T-helper 9 cell (primary cell): ENCODE results near the gene IGSF11.

Source experiments
- DNase-seq: peaks from one replicate; pipeline ENCODE4 v3.0.0-alpha.2; 2020

IGSF11 gene

DNA sequence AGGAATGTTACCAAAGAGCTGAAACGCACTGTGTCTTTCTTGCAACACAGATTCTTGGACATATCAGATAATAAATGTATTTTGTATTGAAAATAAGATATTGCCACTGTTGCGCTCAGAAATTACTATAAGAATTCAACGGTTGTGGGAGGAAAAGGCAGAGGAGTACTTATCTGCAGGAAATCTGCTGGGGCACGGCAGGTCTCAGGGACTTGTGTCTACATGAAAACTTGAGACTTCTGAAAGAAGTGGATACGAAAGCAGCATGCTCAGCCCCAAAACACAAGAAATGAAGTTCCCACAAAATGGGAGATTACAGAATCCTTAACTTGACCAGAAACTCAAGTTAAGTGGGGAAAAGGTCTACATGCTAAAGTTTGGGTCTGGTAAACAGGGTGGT is 86.5 kb downstream of the IGSF11 start:
- no peak for DNase-seq

DNA sequence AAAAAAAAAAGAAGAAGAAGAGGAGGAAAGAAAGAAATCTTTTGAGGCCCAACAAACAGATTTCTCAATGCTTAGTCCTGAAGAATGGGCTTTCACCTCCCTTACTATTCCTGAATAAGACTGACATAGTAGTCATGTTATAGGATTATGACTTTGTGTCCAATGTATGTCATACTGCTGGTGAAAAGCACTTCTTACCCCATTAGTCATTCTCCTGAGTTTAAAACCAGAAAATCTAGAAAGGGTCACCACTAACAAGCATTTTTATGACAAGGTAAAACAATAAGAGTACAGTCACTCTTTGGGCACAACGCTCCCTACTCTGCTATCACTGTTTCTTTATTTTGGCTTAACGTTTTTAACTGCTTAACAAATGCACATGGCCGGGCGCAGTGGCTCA is 88.2 kb downstream of the IGSF11 start:
- no peak for DNase-seq

DNA sequence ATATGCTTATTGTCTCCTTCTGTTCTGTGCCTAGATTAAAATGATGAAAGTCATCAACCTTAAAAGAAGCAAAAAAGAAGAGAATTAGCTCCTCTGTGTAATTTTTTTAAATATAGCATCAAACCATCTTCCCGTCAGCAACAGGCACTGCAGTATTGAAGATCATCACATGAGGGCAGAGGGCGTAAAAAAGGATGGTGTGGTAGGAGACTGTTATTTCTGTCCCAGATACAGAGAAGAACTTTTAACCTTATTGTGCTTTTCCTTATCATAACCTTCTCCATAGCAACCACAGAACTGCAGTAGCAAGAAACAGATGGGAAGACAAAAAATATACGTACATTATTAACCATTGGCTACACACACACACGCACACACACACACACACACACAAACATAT is 88.8 kb downstream of the IGSF11 start:
- DNase-seq, result no peak

DNA sequence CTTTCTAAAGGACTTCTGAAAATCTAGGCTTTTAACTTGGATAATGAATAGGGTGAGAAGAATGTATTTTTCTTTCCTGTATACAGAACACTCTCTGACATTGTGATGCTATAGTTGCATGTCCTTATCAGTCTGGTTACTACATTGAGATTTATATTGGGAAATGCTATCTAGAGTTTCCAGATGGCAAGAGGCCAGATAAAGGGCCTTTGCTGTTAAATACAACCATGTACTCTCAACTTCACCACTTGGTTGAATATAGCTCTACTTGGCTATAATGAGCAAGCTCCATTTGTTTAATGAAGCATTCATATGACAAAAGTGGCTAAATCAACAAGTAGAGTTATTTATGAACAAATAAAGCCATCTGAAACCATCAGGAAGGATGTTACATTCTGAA is 91.0 kb downstream of the IGSF11 start:
- DNase-seq, result no peak

DNA sequence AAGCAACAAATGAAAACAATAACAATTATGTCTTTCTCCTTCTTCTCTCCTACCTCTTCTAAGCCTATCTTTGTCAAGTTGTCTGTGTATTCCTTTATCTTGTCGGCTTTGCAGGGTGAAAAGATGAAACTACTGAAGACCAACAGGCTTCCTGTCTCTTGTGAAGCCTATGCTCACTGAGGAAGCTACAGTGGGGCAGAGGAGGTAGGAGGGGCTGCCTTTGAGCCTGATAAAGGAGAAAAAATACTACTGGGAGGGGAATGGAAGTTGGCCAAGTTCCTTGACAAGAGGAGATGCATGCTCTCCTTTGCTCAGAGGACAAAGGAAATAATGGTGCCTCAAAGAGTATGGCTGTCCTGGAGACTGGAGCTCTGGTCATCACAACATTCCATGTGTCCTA is 92.0 kb downstream of the IGSF11 start:
- DNase-seq, result no peak

DNA sequence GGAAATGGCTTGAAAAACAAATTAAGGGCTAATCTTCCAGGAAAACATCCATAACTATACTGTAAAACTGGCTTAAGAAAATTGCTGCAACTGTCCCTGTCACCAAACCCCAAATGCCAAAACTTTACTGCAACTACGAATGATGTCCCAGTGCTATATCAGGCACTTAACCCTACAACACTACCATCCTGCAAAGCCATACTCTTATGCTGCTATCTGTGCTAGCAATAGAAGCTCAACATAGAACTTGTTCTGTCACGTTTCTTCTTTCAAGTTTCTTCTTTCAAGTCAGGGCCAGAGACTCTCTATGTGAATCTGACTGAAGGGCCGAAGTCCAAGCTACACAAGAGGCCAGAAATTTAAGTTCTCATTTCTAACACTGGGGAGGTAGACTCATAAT is 92.5 kb downstream of the IGSF11 start:
- DNase-seq, result no peak

DNA sequence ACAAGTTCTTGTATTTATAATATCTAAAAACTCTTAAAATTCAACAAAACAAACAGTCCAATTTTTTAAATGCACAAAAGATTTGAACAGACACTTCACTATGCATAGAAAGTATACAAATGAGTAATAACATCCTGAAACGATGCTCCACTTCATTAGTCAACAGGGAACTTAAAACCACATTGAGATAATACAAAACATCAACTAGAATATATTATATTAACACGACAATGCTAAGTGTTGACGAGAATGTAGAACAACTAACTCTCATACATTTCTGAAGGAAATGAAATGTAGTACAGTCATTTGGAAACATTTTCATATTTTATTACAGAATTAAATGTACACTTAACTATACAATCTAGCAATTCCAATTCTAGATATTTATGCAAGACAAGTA is 93.4 kb downstream of the IGSF11 start:
- DNase-seq, result no peak

DNA sequence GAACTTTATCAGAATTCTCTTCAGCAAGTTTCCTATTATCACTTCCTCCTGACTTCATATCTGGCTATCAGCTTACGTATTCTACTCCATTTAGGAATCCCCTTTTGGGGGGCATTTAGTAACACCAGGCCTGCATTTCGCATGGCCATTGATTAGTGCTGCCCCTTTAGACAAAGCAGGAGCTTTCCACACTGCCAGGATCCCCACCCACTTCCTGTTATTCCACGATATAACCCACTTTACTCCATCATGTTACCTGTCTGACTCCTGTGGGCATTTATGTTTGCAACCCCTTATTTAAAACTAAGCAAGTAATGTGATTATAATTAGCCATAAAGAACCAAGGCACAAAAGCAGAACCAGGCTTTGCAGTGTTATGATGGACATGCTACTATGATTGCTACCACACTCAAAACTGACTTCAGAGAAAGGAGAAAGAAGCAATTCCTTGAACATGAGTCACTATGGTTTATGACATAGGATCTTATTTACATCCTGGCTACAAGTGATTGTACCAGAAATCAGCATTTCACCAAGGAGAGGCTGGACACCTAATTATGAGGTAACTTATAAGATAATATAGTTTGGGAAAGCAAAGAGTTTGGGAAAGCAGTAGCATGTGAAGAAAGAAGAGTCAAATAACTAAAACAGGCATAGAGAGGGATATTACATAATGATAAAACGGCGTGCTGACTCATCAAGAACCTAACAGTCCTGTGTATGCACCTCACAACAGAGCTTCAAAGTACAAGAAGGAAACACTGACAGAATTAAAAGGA is 96.3 kb downstream of the IGSF11 start:
- DNase-seq, result no peak

DNA sequence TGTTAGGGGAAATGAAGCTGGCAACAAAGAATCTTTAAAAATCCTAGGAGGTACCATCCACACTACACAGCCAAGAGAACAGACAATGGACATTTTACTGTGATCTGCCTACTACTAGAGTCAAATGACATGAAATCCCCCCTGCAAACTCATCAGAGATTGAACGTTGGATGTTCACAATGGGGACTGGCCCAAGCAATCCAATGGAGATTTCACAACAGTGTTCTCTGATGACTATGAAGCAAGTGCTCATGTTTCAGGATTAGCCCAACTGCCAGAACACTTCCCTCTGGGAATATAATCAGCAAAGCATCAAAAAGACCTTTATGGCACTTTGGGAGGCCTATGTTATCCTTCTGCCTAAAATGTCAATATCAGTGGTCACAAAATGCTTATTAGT is 97.8 kb downstream of the IGSF11 start:
- no peak for DNase-seq

DNA sequence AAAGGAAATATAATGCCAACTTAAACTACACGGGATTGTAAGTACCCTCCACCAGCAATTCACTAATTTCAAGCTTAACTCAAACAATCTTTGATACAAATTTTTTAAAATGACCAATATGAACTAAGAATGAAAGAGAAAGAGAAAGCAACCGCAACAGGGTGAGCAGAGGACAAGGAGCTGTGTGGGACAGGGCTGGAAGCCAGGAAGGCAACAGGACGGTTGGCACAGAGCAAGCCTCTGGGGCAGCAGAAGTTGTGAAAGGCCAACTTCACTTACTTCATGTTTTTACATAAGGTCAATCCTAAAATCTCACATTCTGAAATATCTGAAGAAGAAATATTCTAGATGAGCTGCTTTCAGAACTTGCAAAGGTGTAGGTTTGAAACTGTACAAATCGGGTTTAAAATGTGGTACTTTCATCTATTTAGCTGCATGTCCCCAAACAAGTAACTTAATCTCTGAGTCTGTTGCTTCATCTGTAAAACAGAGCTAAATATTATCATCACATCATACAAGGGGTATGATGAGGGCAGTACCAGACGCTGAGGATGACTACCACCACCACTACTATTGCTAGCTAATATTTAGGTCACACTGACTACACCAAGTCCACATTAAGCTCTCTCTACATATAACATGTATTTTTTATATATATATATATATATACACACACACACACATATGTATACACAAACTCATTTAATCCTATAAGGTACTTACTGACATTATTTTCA is 101.7 kb downstream of the IGSF11 start:
- no peak for DNase-seq

DNA sequence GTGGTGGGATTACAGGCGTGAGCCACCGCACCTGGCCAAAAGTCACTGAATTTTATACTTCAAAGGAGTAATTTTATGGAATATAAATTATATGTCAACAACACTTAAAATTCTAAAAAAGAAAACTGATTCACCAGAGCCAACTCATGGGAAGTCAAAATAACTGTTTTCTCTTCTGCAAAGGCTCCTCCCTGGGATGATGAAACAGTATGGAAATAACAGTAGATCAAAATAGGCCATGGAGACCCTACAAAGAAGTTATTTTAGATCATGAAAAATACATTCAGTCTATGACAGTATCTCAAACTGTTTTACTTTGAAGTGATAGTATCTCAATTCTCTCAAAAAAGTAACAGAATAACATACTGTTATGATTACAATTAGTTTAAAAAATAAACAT is 102.7 kb downstream of the IGSF11 start:
- no peak for DNase-seq

DNA sequence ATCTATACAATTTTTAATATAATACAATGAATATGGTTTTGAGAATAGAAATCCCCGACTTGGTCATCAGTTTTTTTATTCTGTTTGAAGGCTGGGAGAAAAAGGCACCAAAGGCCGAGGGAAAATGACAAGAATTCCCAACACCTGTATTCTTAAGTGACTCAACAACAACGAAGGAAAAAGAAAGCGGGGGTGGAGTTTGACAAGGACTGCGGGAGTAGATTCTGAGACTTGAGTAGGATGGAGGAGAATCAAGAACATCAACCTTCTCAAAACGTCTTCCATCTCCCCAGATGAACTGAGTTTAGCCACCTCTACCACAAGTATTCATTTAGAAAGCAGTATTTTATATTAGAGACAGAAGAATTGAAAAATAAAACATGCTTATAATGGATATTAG is 107.2 kb downstream of the IGSF11 start:
- DNase-seq, result no peak

DNA sequence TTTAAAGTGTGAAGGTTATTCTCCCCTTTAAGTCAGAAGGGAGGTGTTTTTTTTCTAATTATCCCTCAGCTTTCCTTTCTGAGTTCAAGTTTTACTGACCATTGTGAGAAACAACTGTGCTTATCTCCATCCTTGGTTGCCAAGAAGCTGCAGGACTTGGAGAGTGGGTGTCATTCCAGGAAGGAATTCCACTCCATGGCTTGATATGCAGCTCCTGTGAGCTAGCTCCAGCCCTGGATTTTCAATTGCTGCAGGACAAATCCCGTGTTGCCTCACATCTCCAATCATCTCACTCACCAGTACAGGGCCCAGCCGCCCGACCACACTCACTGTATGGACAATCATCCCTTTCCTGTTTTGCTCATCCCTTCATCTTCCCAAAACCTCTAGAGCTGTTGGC is 122.5 kb downstream of the IGSF11 start:
- DNase-seq, result no peak

DNA sequence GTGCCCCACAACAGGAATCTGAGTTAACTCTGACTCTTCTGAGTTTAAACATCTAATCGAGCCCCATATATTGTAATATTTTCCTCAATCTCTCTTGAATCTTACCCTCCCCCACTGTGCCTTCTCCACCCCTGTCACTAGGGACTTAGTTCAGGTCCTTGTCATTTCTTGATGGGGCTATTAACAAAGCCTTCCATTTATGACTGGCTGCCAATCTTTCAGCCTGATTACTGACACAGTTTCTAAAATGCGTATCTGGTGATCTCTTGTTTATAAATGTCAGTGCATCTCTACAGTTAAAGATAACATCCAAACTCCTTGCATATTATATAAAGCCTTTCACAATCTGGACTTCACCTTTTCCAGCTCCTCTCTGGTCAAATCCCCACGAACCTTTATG is 124.3 kb downstream of the IGSF11 start:
- no peak for DNase-seq

DNA sequence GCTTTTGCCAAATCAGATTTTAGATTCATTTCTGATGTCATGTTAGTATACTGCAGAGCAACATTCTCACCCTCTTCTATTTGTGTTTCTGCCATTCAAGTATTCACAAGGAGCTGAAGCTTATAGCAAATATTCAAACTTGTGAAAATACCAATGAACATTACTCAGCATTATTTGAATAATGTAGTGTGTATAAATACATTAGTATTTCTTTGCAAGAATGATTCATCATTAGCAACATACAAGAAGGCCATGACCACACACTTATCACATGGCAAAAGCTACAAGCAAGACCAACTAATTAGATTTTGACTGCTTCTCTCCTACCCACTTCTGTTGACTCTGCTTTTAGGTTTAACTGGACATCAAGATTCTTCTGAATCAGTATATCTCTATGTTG is 124.9 kb downstream of the IGSF11 start:
- DNase-seq, result no peak

DNA sequence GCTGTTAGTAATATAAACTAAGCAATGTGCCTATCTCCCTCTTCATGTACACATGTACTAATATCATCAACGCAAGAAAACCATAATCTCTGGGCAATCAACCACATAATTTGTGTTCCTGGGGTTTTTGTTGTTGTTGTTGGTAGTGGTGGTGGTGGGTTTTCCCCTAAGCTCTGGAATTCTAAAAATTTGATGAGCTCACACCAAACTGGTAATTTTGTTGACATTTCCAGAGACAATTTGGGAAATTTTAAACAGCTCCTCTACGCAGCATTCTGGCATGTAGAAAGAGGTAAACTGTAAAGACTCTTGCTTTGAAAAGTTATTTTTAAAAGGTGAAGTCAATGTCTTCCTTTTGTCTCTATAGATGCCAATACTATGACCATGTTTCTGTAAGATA is 126.7 kb downstream of the IGSF11 start:
- no peak for DNase-seq

DNA sequence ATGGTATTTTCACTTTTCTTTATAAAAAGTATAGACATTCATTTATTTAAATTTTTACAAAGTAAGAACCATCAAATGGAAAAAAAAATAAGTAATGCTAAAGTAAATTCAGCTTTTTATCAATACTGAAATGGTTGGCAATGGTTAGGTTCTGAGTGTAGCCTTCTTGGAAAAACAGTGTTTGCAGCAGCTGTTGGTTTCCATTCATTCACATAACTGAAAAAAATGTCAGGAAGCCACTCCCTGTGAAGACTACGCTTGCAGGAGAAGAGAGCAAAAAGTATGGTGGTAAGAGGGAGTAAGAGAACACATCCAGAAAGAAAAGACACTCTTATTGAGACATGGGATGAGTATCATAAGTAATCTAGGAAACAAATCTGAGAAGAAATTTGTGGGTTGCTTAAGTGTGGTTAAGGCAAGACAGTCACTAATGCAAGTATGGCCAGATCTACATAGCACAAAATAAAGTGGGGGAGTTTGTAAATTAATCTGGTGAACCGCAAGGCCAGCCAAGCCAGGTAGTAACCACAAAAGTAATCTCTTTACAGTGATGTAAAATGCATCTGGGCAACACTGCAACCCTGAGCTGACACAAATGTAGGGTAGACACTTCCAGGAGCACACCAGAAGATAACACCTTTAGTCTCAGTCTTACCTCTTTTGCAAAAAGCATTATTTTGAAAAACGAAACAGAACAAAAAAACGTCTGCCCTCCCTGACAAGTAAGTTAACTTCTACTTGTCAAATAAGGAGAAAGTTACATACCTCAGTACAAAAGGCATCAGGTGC is 133.7 kb downstream of the IGSF11 start:
- DNase-seq, result no peak

DNA sequence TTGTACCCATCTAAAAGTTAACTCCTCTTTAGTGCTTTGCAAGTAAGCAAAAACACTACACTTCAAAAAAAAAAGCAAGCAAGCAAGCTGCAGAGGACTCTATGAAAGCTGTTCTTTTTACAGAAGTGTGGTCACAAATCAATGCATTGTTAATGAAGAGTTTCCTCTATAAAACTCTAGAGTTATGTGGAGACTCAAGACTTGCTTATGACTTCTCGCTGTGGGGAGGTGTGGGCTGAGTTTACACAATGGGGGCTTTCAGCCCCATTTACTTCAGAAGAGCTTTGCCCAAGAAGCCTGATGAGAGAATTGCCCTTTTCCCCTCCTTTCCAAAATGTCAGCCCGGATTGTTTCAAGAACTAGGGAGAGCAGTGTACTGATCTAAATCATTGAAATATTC is 144.4 kb downstream of the IGSF11 start:
- DNase-seq, result no peak

DNA sequence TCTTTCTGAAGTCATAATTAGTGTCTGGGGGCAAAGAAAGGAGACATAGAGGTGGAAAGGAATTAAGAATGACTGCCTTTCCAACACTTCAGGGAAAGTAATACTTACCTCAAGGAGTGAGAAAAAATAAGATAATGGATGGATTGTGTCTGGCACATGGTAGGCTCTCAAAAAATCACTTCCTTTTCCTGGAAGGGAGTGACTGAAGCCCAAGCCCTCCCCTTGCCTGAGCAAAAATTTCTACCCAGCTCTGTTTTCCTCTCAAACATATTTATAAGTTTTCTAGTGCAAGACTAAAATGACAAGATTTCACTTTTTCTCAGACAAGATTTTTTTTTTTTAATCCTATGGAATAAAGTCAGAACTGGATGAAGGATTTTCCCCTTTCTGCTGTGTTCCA is 145.0 kb downstream of the IGSF11 start:
- no peak for DNase-seq

DNA sequence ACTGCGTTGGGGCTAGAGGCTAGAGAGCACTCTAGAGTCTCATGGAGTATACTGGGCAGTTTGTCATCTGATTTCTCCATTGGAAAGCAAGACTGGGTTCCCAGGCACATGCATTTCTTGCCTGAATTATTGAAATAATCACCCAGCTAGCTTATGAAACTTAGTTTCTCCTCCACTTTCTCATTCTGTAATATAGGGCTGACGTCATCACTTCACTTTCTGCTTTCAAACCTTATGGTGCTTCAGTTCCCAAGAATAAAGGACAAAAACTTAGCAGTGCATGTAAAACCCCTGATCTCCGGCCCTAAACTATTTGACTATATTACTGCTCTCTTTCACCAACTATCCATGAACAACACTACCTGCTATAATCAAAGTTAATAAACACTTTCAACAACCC is 147.9 kb downstream of the IGSF11 start:
- no peak for DNase-seq

DNA sequence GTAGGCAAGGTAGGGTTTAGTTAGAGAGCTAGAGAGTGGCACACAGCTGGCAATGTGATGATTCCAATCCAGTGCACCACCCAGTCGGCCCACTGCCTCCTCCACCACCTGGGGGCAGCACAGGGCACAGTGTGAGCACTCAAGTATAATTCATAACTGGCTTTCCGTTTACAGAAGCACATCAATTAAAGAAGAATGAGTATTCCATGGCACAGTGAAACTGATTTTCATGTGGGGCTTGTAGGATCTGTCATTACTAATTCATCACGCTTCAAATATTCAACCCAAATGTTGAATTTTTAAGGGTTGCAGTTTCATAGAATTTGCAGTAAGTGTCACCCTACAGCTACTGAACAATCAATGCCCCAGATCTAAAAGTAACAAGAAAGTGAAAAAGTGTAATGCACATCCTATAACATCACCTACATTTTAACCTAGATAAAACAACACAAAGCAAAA is 149.9 kb downstream of the IGSF11 start:
- DNase-seq, result peak; percentile 72

DNA sequence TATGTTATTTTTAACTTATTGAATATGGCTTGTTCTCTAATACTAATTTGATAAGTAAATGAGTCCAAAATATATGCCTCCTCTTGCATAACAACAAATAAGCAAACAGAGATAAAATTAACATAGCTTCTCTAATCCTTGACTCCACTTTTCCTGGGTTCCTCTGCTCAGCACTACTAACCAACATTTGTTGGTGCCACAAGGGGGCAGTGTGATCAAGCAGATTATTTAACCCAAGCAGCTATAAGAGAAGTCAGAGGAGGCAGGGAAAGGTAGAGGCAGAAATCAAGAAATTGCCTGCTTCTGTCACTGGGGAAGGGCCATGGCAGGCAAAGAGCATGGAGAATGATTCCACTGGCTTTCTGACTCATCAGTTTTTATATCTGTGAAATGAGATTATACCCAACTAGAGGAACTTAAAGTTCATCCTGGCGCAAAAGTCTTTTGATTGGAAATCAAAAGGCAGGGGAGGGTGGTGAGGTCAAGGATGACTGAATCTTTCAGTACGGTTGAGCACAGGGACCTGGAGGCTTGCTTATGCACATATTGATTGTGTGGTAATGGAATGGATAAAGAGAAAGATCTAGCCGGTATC is 152.2 kb downstream of the IGSF11 start:
- DNase-seq, result peak; percentile 60

DNA sequence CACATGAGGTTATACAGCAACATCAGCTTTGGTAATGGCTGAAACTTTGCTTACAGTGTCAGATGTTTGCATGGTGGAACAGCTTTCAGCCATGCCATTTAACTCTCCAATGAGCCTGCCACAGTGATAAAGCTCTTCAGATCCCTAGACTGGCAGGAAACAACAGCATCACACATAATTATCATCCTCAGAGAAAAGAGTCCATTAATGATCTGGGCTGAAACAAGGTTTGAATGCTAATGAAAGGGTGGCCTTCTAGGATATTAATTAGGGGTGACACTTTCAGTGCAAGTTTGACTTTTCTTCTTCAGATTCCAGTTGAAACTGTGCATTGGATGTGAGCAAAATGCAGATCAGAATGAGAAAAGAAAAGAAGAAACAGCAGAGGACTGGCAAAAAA is 166.6 kb downstream of the IGSF11 start:
- no peak for DNase-seq
